IPS-20b (cell line): Measurements from ENCODE around the gene SYT2.
"Not testable (repeated sequence)": the region's sequence is repeated elsewhere in the genome, so short reads cannot be mapped to it uniquely, and the experiment has no call there.

Experiments
- H3K27ac ChIP-seq: one replicate; pipeline ENCODE4 v1.5.1; 2013; ENCODE audit warnings: low read length
- H3K27me3 ChIP-seq: 2 replicates; pipeline ENCODE4 v1.6.1; 2013; ENCODE audit warnings: mild to moderate bottlenecking, low read length, inconsistent platforms; ENCODE audit not compliant: insufficient read depth
- H3K36me3 ChIP-seq: 2 replicates; pipeline ENCODE4 v1.6.1; 2013; ENCODE audit warnings: low read depth, mild to moderate bottlenecking, inconsistent platforms, low read length, moderate library complexity; ENCODE audit not compliant: insufficient read depth
- H3K4me1 ChIP-seq: 2 replicates; pipeline ENCODE4 v1.6.1; 2013; ENCODE audit warnings: mild to moderate bottlenecking, control low read depth, inconsistent platforms, low read length, moderate library complexity; ENCODE audit not compliant: insufficient read depth
- H3K4me3 ChIP-seq: 2 replicates; pipeline ENCODE4 v1.5.1; 2013; ENCODE audit warnings: mild to moderate bottlenecking, low read length, inconsistent platforms
- H3K9ac ChIP-seq: 2 replicates; pipeline ENCODE4 v1.6.1; 2013; ENCODE audit warnings: low read depth, mild to moderate bottlenecking, inconsistent platforms, low read length, moderate library complexity
- H3K9me3 ChIP-seq: 2 replicates; pipeline ENCODE4 v1.6.1; 2013; ENCODE audit warnings: mild to moderate bottlenecking, low read depth, low read length, inconsistent platforms; ENCODE audit not compliant: insufficient read depth

Gene SYT2

GRCh38 chr1:202615501-202616354, 94.5 kb downstream of the SYT2 start:
- H3K36me3 ChIP-seq, result no peaks in the 10 kb centered on the region
- H3K4me3 ChIP-seq, result no peak overlapping the region
- no peak overlapping the region for H3K9ac ChIP-seq
- H3K4me1 ChIP-seq, result peaks cover 6% of the 10 kb centered on the region; the same call in 1 of the 2 replicates
- no peak overlapping the region for H3K27ac ChIP-seq
- H3K9me3 ChIP-seq, result no peaks in the 10 kb centered on the region
- H3K27me3 ChIP-seq, result no peaks in the 10 kb centered on the region

- not testable (repeated sequence) for H3K27ac ChIP-seq, H3K9ac ChIP-seq, H3K4me1 ChIP-seq, H3K27me3 ChIP-seq, H3K4me3 ChIP-seq, H3K36me3 ChIP-seq, H3K9me3 ChIP-seq
Observed at GRCh38 chr1:202615208-202615500, 95.1 kb downstream of the SYT2 start.

GRCh38 chr1:202614363-202615207, 95.7 kb downstream of the SYT2 start:
- H3K4me1 ChIP-seq, H3K9me3 ChIP-seq, H3K36me3 ChIP-seq, H3K9ac ChIP-seq, H3K27me3 ChIP-seq, H3K27ac ChIP-seq, H3K4me3 ChIP-seq: not testable (repeated sequence)

- Histone ChIP-seq H3K27ac (no peak overlapping the region), H3K4me1 (peaks cover 3% of the 10 kb centered on the region; the same call in 1 of the 2 replicates), H3K9me3 (no peaks in the 10 kb centered on the region), H3K9ac (no peak overlapping the region), H3K4me3 (no peak overlapping the region), H3K36me3 (no peaks in the 10 kb centered on the region), H3K27me3 (no peaks in the 10 kb centered on the region)
Observed at GRCh38 chr1:202613571-202613970, 96.7 kb downstream of the SYT2 start.

GRCh38 chr1:202612036-202612435, 98.2 kb downstream of the SYT2 start:
- not testable (repeated sequence) for H3K9ac ChIP-seq, H3K27ac ChIP-seq, H3K27me3 ChIP-seq, H3K4me1 ChIP-seq, H3K36me3 ChIP-seq, H3K9me3 ChIP-seq, H3K4me3 ChIP-seq

- Histone ChIP-seq H3K9ac (no peak overlapping the region), H3K9me3 (no peaks in the 10 kb centered on the region), H3K27me3 (no peaks in the 10 kb centered on the region), H3K27ac (no peak overlapping the region), H3K36me3 (no peaks in the 10 kb centered on the region; the same call in 1 of the 2 replicates), H3K4me1 (no peaks in the 10 kb centered on the region), H3K4me3 (no peak overlapping the region)
Observed at GRCh38 chr1:202605515-202605914, 104.7 kb downstream of the SYT2 start.

GRCh38 chr1:202603435-202603834, 106.8 kb downstream of the SYT2 start:
- Histone ChIP-seq H3K36me3 (no peaks in the 10 kb centered on the region; the same call in 1 of the 2 replicates), H3K9me3 (no peaks in the 10 kb centered on the region), H3K4me3 (no peak overlapping the region), H3K27ac (no peak overlapping the region), H3K9ac (no peak overlapping the region), H3K4me1 (no peaks in the 10 kb centered on the region), H3K27me3 (no peaks in the 10 kb centered on the region)

- H3K9ac ChIP-seq, result no peak overlapping the region
- no peak overlapping the region for H3K27ac ChIP-seq
- H3K27me3 ChIP-seq, result no peaks in the 10 kb centered on the region
- no peaks in the 10 kb centered on the region; the same call in 1 of the 2 replicates for H3K36me3 ChIP-seq
- H3K4me3 ChIP-seq, result no peak overlapping the region
- no peaks in the 10 kb centered on the region for H3K4me1 ChIP-seq
- H3K9me3 ChIP-seq, result no peaks in the 10 kb centered on the region
Observed at GRCh38 chr1:202600432-202601041, 109.7 kb downstream of the SYT2 start.

GRCh38 chr1:202599669-202600431, 110.4 kb downstream of the SYT2 start:
- Histone ChIP-seq H3K9ac (no peak overlapping the region), H3K27ac (no peak overlapping the region), H3K27me3 (no peaks in the 10 kb centered on the region), H3K9me3 (no peaks in the 10 kb centered on the region), H3K4me1 (no peaks in the 10 kb centered on the region), H3K4me3 (no peak overlapping the region), H3K36me3 (no peaks in the 10 kb centered on the region; the same call in 1 of the 2 replicates)

GRCh38 chr1:202597090-202597761, 113.0 kb downstream of the SYT2 start:
- Histone ChIP-seq H3K9me3 (no peaks in the 10 kb centered on the region), H3K4me3 (no peak overlapping the region), H3K27me3 (no peaks in the 10 kb centered on the region), H3K9ac (no peak overlapping the region), H3K27ac (no peak overlapping the region), H3K36me3 (no peaks in the 10 kb centered on the region; the same call in 1 of the 2 replicates), H3K4me1 (no peaks in the 10 kb centered on the region)

- no peaks in the 10 kb centered on the region; the same call in 1 of the 2 replicates for H3K36me3 ChIP-seq
- no peaks in the 10 kb centered on the region for H3K4me1 ChIP-seq
- H3K9me3 ChIP-seq, result no peaks in the 10 kb centered on the region
- H3K4me3 ChIP-seq, result no peak overlapping the region
- no peaks in the 10 kb centered on the region for H3K27me3 ChIP-seq
- H3K27ac ChIP-seq, result no peak overlapping the region
- no peak overlapping the region for H3K9ac ChIP-seq
Observed at GRCh38 chr1:202596638-202597037, 113.6 kb downstream of the SYT2 start.
